ENCODE results near the gene TENM4.

- TF ChIP-seq POLR2A (IDR thresholded peaks at IDR 0.05) (no peak), CTCF (IDR thresholded peaks at IDR 0.05) (no peak)
Observed at GRCh38 chr11:79189601-79190000, 251.2 kb downstream of the TENM4 start.

All from Peyer's patch (tissue), 4 donors.